ENCODE measurements around the gene EXOC4. TPM values are rescaled to one million over a fixed set of nuclear protein-coding genes. Genes with fewer than 3 reads are reported as not detected.

The EXOC4 gene
- total RNA-seq, 1 experiment from 2014 or later, result 91.9 TPM

DNA sequence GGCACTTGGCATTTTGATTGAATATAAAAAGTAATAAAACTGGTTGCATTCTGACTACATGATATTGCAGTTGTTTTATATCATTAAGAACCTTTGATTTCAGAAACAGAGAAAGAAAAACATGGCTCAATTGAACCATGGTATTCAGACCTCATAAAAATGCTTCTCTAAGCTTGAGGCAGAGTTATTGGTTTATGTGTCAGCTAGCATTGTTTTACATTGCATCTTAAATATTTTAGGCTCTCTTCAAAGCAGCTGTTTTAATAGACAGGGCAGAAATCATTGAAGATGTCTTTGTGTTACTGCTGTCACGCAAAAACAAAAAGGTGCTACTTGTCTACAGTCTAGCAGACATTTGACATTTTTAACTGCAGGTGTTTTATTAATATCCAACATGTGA lies 299.2 kb downstream of the EXOC4 start:
- no peak overlapping the region for H3K4me3 Mint-ChIP-seq (ENCODE audit: low read depth, unreplicated experiment)
- no peaks in the 10 kb centered on the region for H3K36me3 Mint-ChIP-seq (ENCODE audit: insufficient read depth, unreplicated experiment)
- intact Hi-C loops (cut with micrococcal nuclease; ENCODE audit: unreplicated experiment), result no loop called here
- peaks cover 22% of the 10 kb centered on the region for H3K4me1 Mint-ChIP-seq (ENCODE audit: low read depth, unreplicated experiment)
- no TSS peak for BruUV-seq (replicated peaks)
- H3K9me3 Mint-ChIP-seq (ENCODE audit: low read depth, unreplicated experiment), result no peaks in the 10 kb centered on the region
- CTCF ChIA-PET, result no interaction called here
- TF ChIP-seq, protein P1, sequence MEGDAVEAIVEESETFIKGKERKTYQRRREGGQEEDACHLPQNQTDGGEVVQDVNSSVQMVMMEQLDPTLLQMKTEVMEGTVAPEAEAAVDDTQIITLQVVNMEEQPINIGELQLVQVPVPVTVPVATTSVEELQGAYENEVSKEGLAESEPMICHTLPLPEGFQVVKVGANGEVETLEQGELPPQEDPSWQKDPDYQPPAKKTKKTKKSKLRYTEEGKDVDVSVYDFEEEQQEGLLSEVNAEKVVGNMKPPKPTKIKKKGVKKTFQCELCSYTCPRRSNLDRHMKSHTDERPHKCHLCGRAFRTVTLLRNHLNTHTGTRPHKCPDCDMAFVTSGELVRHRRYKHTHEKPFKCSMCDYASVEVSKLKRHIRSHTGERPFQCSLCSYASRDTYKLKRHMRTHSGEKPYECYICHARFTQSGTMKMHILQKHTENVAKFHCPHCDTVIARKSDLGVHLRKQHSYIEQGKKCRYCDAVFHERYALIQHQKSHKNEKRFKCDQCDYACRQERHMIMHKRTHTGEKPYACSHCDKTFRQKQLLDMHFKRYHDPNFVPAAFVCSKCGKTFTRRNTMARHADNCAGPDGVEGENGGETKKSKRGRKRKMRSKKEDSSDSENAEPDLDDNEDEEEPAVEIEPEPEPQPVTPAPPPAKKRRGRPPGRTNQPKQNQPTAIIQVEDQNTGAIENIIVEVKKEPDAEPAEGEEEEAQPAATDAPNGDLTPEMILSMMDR (IDR thresholded peaks at IDR 0.05; ENCODE audit: unreplicated experiment), result no peak
- no peaks in the 10 kb centered on the region for H3K27me3 Mint-ChIP-seq (ENCODE audit: unreplicated experiment)
- DNase-seq, result no peak
- H3K27ac Mint-ChIP-seq (ENCODE audit: unreplicated experiment), result no peak overlapping the region

DNA sequence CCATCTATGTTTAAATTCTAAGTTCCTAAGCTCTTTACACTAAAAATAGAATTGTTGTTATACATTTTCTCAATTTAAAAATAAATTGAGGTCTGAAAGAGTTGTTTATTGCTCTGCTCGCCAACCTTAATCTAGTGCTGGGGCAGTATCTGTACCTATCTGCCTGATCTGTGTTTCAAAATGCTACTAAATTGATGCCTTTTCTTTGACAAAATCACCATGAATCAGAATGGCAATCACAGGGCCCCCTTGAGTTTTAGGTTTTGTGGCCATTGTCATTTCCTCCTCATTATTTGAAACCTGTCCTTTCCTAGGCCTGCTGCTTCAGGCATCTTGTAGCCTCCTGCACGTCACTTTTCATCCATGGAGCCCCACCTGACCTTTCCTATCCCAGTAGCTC lies 301.5 kb downstream of the EXOC4 start:
- TF ChIP-seq, protein P1 (IDR thresholded peaks at IDR 0.05; ENCODE audit: unreplicated experiment), result no peak
- intact Hi-C loops (cut with micrococcal nuclease; ENCODE audit: unreplicated experiment), result no loop called here
- no peak overlapping the region for H3K27ac Mint-ChIP-seq (ENCODE audit: unreplicated experiment)
- H3K4me1 Mint-ChIP-seq (ENCODE audit: low read depth, unreplicated experiment), result peaks cover 3% of the 10 kb centered on the region
- H3K9me3 Mint-ChIP-seq (ENCODE audit: low read depth, unreplicated experiment), result no peaks in the 10 kb centered on the region
- no peaks in the 10 kb centered on the region for H3K36me3 Mint-ChIP-seq (ENCODE audit: insufficient read depth, unreplicated experiment)
- H3K27me3 Mint-ChIP-seq (ENCODE audit: unreplicated experiment), result no peaks in the 10 kb centered on the region
- no peak overlapping the region for H3K4me3 Mint-ChIP-seq (ENCODE audit: low read depth, unreplicated experiment)
- no TSS peak for BruUV-seq (replicated peaks)
- CTCF ChIA-PET, result no interaction called here
- DNase-seq, result no peak

DNA sequence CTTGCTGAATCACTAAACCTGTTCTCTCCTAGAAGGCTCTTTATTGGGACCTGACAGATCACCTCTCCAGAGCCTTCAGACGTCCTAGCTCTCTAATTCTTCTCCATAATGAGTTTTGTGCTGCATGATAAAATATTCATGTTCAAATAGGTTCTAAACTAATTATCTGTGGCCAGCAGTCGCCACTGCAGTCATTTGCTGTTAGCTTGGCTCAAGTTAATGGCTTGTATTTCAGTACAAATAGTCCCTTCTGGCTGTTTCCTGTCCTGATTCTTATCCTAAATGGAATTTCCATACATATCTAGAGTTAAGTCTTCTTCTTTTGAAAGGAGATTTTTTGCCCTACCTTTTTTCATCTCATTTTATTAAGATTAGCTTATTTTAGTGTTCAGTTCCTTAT lies 303.2 kb downstream of the EXOC4 start:
- Mint-ChIP-seq H3K9me3 (ENCODE audit: low read depth, unreplicated experiment) (no peaks in the 10 kb centered on the region), H3K4me1 (ENCODE audit: low read depth, unreplicated experiment) (no peaks in the 10 kb centered on the region)

DNA sequence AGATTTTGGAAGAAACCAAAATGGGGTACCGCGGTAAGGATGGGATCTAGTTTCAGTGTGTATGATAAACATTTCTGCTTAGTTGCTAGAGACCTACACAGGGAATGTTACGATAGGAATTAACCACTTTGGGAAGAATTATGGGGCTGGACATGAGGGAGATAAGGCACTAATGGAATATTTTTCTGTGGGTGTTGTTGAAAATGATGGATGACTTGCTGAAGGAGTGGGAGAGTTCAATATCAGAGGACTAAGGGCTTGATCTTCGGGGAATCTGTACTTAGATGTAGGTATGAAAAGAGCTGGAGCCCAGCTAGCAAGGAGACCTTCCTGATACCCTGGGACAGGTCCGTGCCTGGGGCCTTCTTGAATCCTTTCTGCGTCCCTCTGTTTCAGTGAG lies 303.7 kb downstream of the EXOC4 start:
- no peaks in the 10 kb centered on the region for H3K4me1 Mint-ChIP-seq (ENCODE audit: low read depth, unreplicated experiment)
- H3K27ac Mint-ChIP-seq (ENCODE audit: unreplicated experiment), result no peak overlapping the region
- DNase-seq, result no peak
- H3K4me3 Mint-ChIP-seq (ENCODE audit: low read depth, unreplicated experiment), result no peak overlapping the region
- intact Hi-C loops (cut with micrococcal nuclease; ENCODE audit: unreplicated experiment), result no loop called here
- H3K9me3 Mint-ChIP-seq (ENCODE audit: low read depth, unreplicated experiment), result no peaks in the 10 kb centered on the region
- H3K36me3 Mint-ChIP-seq (ENCODE audit: insufficient read depth, unreplicated experiment), result no peaks in the 10 kb centered on the region
- TF ChIP-seq, protein P1 (IDR thresholded peaks at IDR 0.05; ENCODE audit: unreplicated experiment), result no peak
- no peaks in the 10 kb centered on the region for H3K27me3 Mint-ChIP-seq (ENCODE audit: unreplicated experiment)
- CTCF ChIA-PET, result no interaction called here
- BruUV-seq (replicated peaks), result no TSS peak

More for the DNA sequence above, 303.2 kb downstream of the EXOC4 start:
- BruUV-seq (replicated peaks), result no TSS peak
- no peak overlapping the region for H3K4me3 Mint-ChIP-seq (ENCODE audit: low read depth, unreplicated experiment)
- H3K27me3 Mint-ChIP-seq (ENCODE audit: unreplicated experiment), result no peaks in the 10 kb centered on the region
- no peak overlapping the region for H3K27ac Mint-ChIP-seq (ENCODE audit: unreplicated experiment)
- intact Hi-C loops (cut with micrococcal nuclease; ENCODE audit: unreplicated experiment), result no loop called here
- CTCF ChIA-PET, result no interaction called here
- TF ChIP-seq, protein P1 (IDR thresholded peaks at IDR 0.05; ENCODE audit: unreplicated experiment), result no peak
- no peak for DNase-seq
- H3K36me3 Mint-ChIP-seq (ENCODE audit: insufficient read depth, unreplicated experiment), result no peaks in the 10 kb centered on the region

DNA sequence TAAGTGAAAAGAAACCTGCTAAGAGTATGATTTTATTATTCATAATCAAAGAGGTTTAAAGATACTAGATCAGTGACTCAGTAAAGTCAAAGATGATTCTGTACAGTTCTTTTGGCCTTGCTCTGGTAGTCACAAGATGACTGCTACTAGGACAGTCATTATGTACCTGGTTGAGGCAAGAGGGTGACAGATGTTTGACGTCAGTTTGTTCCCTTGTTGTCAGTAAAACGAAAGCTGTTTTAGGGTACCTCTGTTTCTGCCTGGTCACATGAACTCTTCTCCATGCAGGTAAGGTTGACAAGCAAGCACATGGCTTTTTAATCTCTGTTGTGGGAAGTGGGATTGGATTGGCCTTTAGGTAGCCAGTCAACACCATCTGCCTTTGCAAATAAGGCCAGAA lies 308.0 kb downstream of the EXOC4 start:
- DNase-seq, result no peak
- no peaks in the 10 kb centered on the region for H3K4me1 Mint-ChIP-seq (ENCODE audit: low read depth, unreplicated experiment)
- BruUV-seq (replicated peaks), result no TSS peak
- no peak overlapping the region for H3K4me3 Mint-ChIP-seq (ENCODE audit: low read depth, unreplicated experiment)
- no peaks in the 10 kb centered on the region for H3K27me3 Mint-ChIP-seq (ENCODE audit: unreplicated experiment)
- H3K9me3 Mint-ChIP-seq (ENCODE audit: low read depth, unreplicated experiment), result no peaks in the 10 kb centered on the region
- CTCF ChIA-PET, result no interaction called here
- no peak overlapping the region for H3K27ac Mint-ChIP-seq (ENCODE audit: unreplicated experiment)
- TF ChIP-seq, protein P1 (IDR thresholded peaks at IDR 0.05; ENCODE audit: unreplicated experiment), result no peak
- intact Hi-C loops (cut with micrococcal nuclease; ENCODE audit: unreplicated experiment), result no loop called here
- peaks cover 4% of the 10 kb centered on the region for H3K36me3 Mint-ChIP-seq (ENCODE audit: insufficient read depth, unreplicated experiment)

Measured in Calu3 (cell line).